K562 (cell line): ENCODE data around the gene ENSA. TPM values are rescaled to one million over a fixed set of nuclear protein-coding genes. Genes with fewer than 3 reads are reported as not detected.
A peak's percentile ranks its signal among the peaks of the same experiment; 100 is the strongest.

ENCODE experiments used
- BHLHE40 ChIP-seq: IDR thresholded peaks from 2 replicates; pipeline ENCODE4 v1.6.1; 2011; ENCODE audit warnings: low read length, improper control_type of control experiment
- FOS ChIP-seq: IDR thresholded peaks from 3 replicates; pipeline ENCODE4 v1.6.1; 2011; ENCODE audit not compliant: insufficient read length; ENCODE audit errors: extremely low read depth
- HMGN3 ChIP-seq: IDR thresholded peaks from 2 replicates; pipeline ENCODE4 v1.6.1; 2011; ENCODE audit warnings: borderline replicate concordance, low read depth, mild to moderate bottlenecking, mixed read lengths, low read length; ENCODE audit not compliant: insufficient read length; ENCODE audit errors: extremely low read depth
- JUN ChIP-seq, 2 experiments: sonication (generic) in 1 of 2; formaldehyde crosslinking in 1 of 2; IDR thresholded peaks; 2 replicates each; pipeline versions ENCODE4 v1.6.1 to v1.8.0; 2012 to 2022; ENCODE audit warnings: borderline replicate concordance in 2 of 2, mild to moderate bottlenecking in 2 of 2, improper control_type of control experiment in 1 of 2, low read depth in 1 of 2, low read length in 1 of 2, missing genetic modification reagents in 1 of 2
- JUNB ChIP-seq: fragments of 450-650 bp; formaldehyde crosslinking; conservative IDR thresholded peaks from 2 replicates; pipeline ENCODE4 v1.4.0; 2020; ENCODE audit warnings: mild to moderate bottlenecking
- MAFG ChIP-seq: fragments of 450-650 bp; conservative IDR thresholded peaks from 2 replicates; pipeline ENCODE4 v1.6.1; 2016; ENCODE audit warnings: missing genetic modification characterization, missing compliant biosample characterization
- NEUROD1 ChIP-seq: fragments of 150-350 bp; IDR thresholded peaks from 2 replicates; pipeline ENCODE4 v1.6.1; 2014; ENCODE audit warnings: borderline replicate concordance, low read length, low read depth; ENCODE audit not compliant: partially characterized antibody
- NR0B1 ChIP-seq: fragments of 450-650 bp; IDR thresholded peaks from one replicate; pipeline ENCODE4 v1.6.1; 2018; ENCODE audit warnings: mild to moderate bottlenecking, moderate library complexity; ENCODE audit not compliant: partially characterized antibody
- NRF1 ChIP-seq, 2 experiments: fragments of 450-650 bp; IDR thresholded peaks in 1 of 2; conservative IDR thresholded peaks in 1 of 2; 2 replicates each; pipeline ENCODE4 v1.6.1; 2014; ENCODE audit warnings: mild to moderate bottlenecking in 2 of 2
- POU5F1 ChIP-seq: fragments of 150-350 bp; IDR thresholded peaks from 2 replicates; pipeline ENCODE4 v1.6.1; 2014; ENCODE audit warnings: borderline replicate concordance, low read length, low read depth, mild to moderate bottlenecking; ENCODE audit not compliant: partially characterized antibody
- PPARD ChIP-seq: fragments of 250-450 bp; sonication (Bioruptor Pico); IDR thresholded peaks from 2 replicates; pipeline ENCODE4 v1.8.0; 2022; ENCODE audit warnings: inconsistent platforms, mild to moderate bottlenecking, moderate library complexity
- PTTG1 ChIP-seq: fragments of 450-650 bp; IDR thresholded peaks from 2 replicates; pipeline ENCODE4 v1.6.1; 2016; ENCODE audit warnings: low read depth, mild to moderate bottlenecking, missing genetic modification characterization, missing compliant biosample characterization
- SMAD3 ChIP-seq: fragments of 450-650 bp; formaldehyde crosslinking; conservative IDR thresholded peaks from 2 replicates; pipeline ENCODE4 v1.4.0; 2020; ENCODE audit warnings: mild to moderate bottlenecking
- SPI1 ChIP-seq: IDR thresholded peaks from 2 replicates; pipeline ENCODE4 v1.6.1; 2011; ENCODE audit warnings: low read depth, low read length, control low read depth, borderline replicate concordance
- TEAD4 ChIP-seq, 2 experiments: sonication (generic) in 1 of 2; formaldehyde crosslinking in 1 of 2; IDR thresholded peaks; 2 replicates each; pipeline versions ENCODE4 v1.6.1 to v1.8.0; 2012 to 2022; ENCODE audit warnings: borderline replicate concordance in 1 of 2, inconsistent platforms in 1 of 2, low read length in 1 of 2, mild to moderate bottlenecking in 1 of 2, missing genetic modification reagents in 1 of 2
- THRB ChIP-seq: fragments of 450-650 bp; formaldehyde crosslinking; conservative IDR thresholded peaks from 2 replicates; pipeline ENCODE4 v1.4.0; 2022; ENCODE audit warnings: mild to moderate bottlenecking, missing genetic modification characterization
- ZBTB2 ChIP-seq: fragments of 450-650 bp; IDR thresholded peaks from 2 replicates; pipeline ENCODE4 v1.6.1; 2016; ENCODE audit warnings: antibody characterized with exemption
- ZNF24 ChIP-seq: fragments of 450-650 bp; IDR thresholded peaks from 2 replicates; pipeline ENCODE4 v1.6.1; 2016
- ZNF584 ChIP-seq: fragments of 200-800 bp; sonication (Bioruptor generic); IDR thresholded peaks from 2 replicates; pipeline ENCODE4 v1.6.1; 2016; ENCODE audit warnings: low read depth, mild to moderate bottlenecking, missing genetic modification characterization, missing compliant biosample characterization
- polyA plus RNA-seq, 8 experiments: library from polyadenylated mRNA; depleted of rRNA in 4 of 8; stranded (reverse) in 5 of 8; unstranded in 3 of 8; fragments of >200 nt; fragmentation: Nextera tagmentation in 2 of 8; fragmentation: Illumina TruSeq in 1 of 8; extraction: Ambion mirVana in 2 of 8; extraction: Trizol in 1 of 8; gene quantifications; 2 replicates each; pipeline versions ENCODE4 v1.2.1 to v1.2.3, GENCODE V29; 2011 to 2014; ENCODE audit warnings: inconsistent platforms in 1 of 8, missing spikeins in 1 of 8
- total RNA-seq, 7 experiments: library from RNA; depleted of rRNA in 6 of 7; stranded (reverse); fragments of >200 nt in 6 of 7; fragmentation: Illumina TruSeq in 2 of 7; extraction: Trizol in 2 of 7; gene quantifications; 2 replicates each; pipeline versions ENCODE4 v1.2.1 to v1.2.3, GENCODE V29; 2011 to 2021; ENCODE audit warnings: low replicate concordance in 1 of 7

The ENSA gene
- total and polyA plus RNA-seq, 9 of the 15 experiments (the other 6 are each of a cell fraction or from before 2014, with no cell fraction given), result 68.1 to 605 (median 188) TPM

DNA sequence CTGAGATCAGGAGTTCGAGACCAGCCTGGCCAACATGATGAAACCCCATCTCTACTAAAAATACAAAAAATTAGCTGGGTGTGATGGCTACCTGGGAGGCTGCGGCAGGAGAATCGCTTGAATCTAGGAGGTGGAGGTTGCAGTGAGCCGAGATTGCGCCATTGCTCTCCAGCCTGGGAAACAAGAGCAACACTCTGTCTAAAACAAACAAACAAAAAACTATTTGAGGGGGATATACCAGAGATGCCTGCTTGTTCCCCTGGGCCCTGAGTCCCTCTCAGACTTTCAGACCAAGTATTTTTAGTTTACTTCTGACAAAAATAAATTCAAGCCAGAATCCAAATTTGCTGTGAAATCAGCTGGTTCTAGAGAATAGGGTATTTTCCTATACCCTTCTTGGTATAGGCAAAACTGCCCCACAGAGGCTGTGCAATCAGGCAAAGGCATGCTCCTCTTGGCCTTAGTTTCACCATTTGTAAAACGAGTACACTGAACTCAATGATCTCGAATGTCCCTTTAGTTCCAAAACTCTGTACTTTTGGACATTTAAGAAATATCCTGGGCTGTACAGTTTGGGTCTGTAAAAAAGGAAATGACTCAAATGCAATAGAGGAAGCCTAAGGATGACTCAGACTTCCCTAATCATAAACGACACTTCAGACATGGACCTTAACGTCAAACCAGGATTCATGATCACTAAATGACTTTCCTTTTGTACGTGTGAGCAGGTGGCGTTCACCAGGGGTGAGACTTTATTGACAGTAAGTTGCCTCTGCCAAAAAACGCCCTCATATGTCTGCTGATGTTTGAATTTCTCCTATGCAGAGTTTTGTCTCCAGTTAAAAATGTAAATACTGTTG is 16.1 kb downstream of the ENSA start (continued):
- TF ChIP-seq JUNB (CRISPR knock-in tag), result peak; percentile 84
- TF ChIP-seq THRB (CRISPR knock-in tag), result 0 out of 2 replicates have a peak, but pooled peaks have one; percentile 7
- TF ChIP-seq MAFG (tag), result peak; percentile 80
- no peak; the same call in 1 of the 2 replicates for TF ChIP-seq ZNF24
- TF ChIP-seq TEAD4 (IDR thresholded peaks at IDR 0.05; ENCODE audit: low read length), result peak; percentile 67
- TF ChIP-seq TEAD4 (CRISPR knock-in tag; IDR thresholded peaks at IDR 0.05; ENCODE audit: borderline replicate concordance), result no peak
- peak; percentile 74 for TF ChIP-seq NEUROD1
- peak; percentile 97 for TF ChIP-seq JUN (IDR thresholded peaks at IDR 0.05; ENCODE audit: borderline replicate concordance, low read depth, low read length)
- peak; percentile 84; the same call in 1 of the 2 replicates for TF ChIP-seq JUN (CRISPR knock-in tag; IDR thresholded peaks at IDR 0.05; ENCODE audit: borderline replicate concordance)
- no peak for TF ChIP-seq PPARD
- no peak for TF ChIP-seq POU5F1
- TF ChIP-seq ZBTB2, result no peak; the same call in 1 of the 2 replicates
- 0 out of 2 replicates have a peak, but pooled peaks have one; percentile 63 for TF ChIP-seq SMAD3 (CRISPR knock-in tag)
- peak; percentile 26 for TF ChIP-seq HMGN3
- TF ChIP-seq FOS, result peak; percentile 56
- TF ChIP-seq ZNF584 (CRISPR knock-in tag), result peak; percentile 95
- peak; percentile 52 for TF ChIP-seq PTTG1 (tag)
- peak in 1 of 2 experiments; percentile 40; a peak in 1 of 4 replicates for TF ChIP-seq NRF1 (conservative IDR thresholded peaks at IDR 0.05 in 1 of 2, IDR thresholded peaks at IDR 0.05 in 1 of 2)
- TF ChIP-seq NR0B1, result no peak
- peak; percentile 99 for TF ChIP-seq SPI1
- TF ChIP-seq BHLHE40, result peak; percentile 51
